Right lobe of liver (tissue), 4 donors: ENCODE data around the gene LAPTM5.

Source experiments
- CTCF ChIP-seq, 4 donors: fragments of 200-600 bp in 3 of 4; fragments of 450-650 bp in 1 of 4; IDR thresholded peaks; one replicate each; pipeline versions ENCODE4 v1.5.1 to v1.8.0; 2016 to 2022; ENCODE audit warnings: antibody characterized with exemption in 4 of 4, mild to moderate bottlenecking in 2 of 4
- POLR2A ChIP-seq: fragments of 450-650 bp; IDR thresholded peaks from one replicate; pipeline ENCODE4 v1.6.1; 2017; ENCODE audit warnings: antibody characterized with exemption, mild to moderate bottlenecking
- donor health status: DM: no; HTN: no; CAD: no.
- donor health status: DM: no; HTN: no; CAD: no.
- donor health status: DM: no; HTN: yes; CAD: no.

- TF ChIP-seq CTCF (IDR thresholded peaks at IDR 0.05): no peak
- no peak for TF ChIP-seq POLR2A
Observed at GRCh38 chr1:30785181-30785580, 27.6 kb upstream of the LAPTM5 start.
